HepG2 (cell line): Measurements from ENCODE around the gene GPR162. TPM values are rescaled to one million over a fixed set of nuclear protein-coding genes. Genes with fewer than 3 reads are reported as not detected.
A peak's percentile ranks its signal among the peaks of the same experiment; 100 is the strongest.

ENCODE experiments used
- ASH2L ChIP-seq: fragments of 300-600, 200-600 bp; sonication (generic); IDR thresholded peaks from 2 replicates; pipeline ENCODE4 v1.7.0; 2017; ENCODE audit warnings: low read depth, mild to moderate bottlenecking, moderate library complexity, mixed read lengths, low read length; ENCODE audit not compliant: insufficient read length
- BORCS8-MEF2B ChIP-seq: sonication (generic); formaldehyde crosslinking; IDR thresholded peaks from 2 replicates; pipeline ENCODE4 v1.8.0; 2022; ENCODE audit warnings: mild to moderate bottlenecking, missing genetic modification reagents
- ISL2 ChIP-seq: sonication (generic); formaldehyde crosslinking; IDR thresholded peaks from 2 replicates; pipeline ENCODE4 v1.5.0; 2020; ENCODE audit warnings: missing genetic modification reagents
- KDM2A ChIP-seq: sonication (generic); formaldehyde crosslinking; IDR thresholded peaks from 2 replicates; pipeline ENCODE4 v1.4.0; 2020; ENCODE audit warnings: low read depth, missing genetic modification reagents, borderline replicate concordance
- NFKB2 ChIP-seq: sonication (generic); formaldehyde crosslinking; IDR thresholded peaks from 2 replicates; pipeline ENCODE4 v1.4.0; 2020; ENCODE audit warnings: missing genetic modification reagents, borderline replicate concordance
- RFX5 ChIP-seq: IDR thresholded peaks from 2 replicates; pipeline ENCODE4 v1.6.1; 2011; ENCODE audit warnings: low read depth, low read length, improper control_type of control experiment
- ZNF280D ChIP-seq: sonication (generic); formaldehyde crosslinking; IDR thresholded peaks from 2 replicates; pipeline ENCODE4 v1.5.1; 2020; ENCODE audit warnings: mild to moderate bottlenecking, missing genetic modification reagents
- ZNF792 ChIP-seq: IDR thresholded peaks from 2 replicates; pipeline ENCODE4 v1.6.1; 2016
- polyA plus RNA-seq, 8 experiments: library from polyadenylated mRNA; depleted of rRNA in 3 of 8; stranded (reverse) in 7 of 8; unstranded in 1 of 8; fragments of >200 nt; fragmentation: Illumina TruSeq in 4 of 8; extraction: Trizol in 4 of 8; gene quantifications; 2 replicates each; pipeline versions ENCODE4 v1.2.1 to v1.2.3, GENCODE V29; 2011 to 2016; ENCODE audit warnings: low read depth in 4 of 8, missing spikeins in 1 of 8, mixed read lengths in 1 of 8; ENCODE audit not compliant: insufficient read depth in 1 of 8
- total RNA-seq, 5 experiments: library from RNA; depleted of rRNA; stranded (reverse); fragments of >200 nt; fragmentation: Illumina TruSeq; extraction: Trizol; gene quantifications; 2 replicates each; pipeline ENCODE4 v1.2.3, GENCODE V29; 2016; ENCODE audit warnings: low read depth in 1 of 5
- TF ChIP-seq, protein P1 (sequence below), 2 experiments: fragments of 450-650 bp in 1 of 2; sonication (generic) in 1 of 2; formaldehyde crosslinking in 1 of 2; IDR thresholded peaks; 2 replicates each; pipeline versions ENCODE4 v1.6.1 to v1.8.0; 2016 to 2022; ENCODE audit warnings: antibody characterized with exemption in 1 of 2, mild to moderate bottlenecking in 1 of 2, missing genetic modification reagents in 1 of 2
- TF ChIP-seq, protein P2 (sequence below): sonication (generic); formaldehyde crosslinking; IDR thresholded peaks from 2 replicates; pipeline ENCODE4 v1.4.0; 2020; ENCODE audit warnings: mild to moderate bottlenecking, missing genetic modification reagents

Gene GPR162
- total and polyA plus RNA-seq, 2 of the 13 experiments (the other 11 are each of a cell fraction or from before 2014, with no cell fraction given): 0.08 TPM; not detected in 1

- TF ChIP-seq BORCS8-MEF2B (CRISPR knock-in tag): 0 out of 2 replicates have a peak, but pooled peaks have one; percentile 43
- TF ChIP-seq ZNF792: peak; percentile 81
- TF ChIP-seq NFKB2 (CRISPR knock-in tag): peak; percentile 89; the same call in 1 of the 2 replicates
- TF ChIP-seq ISL2 (CRISPR knock-in tag): peak; percentile 16
- peak; percentile 66 for TF ChIP-seq ASH2L
- 0 out of 2 replicates have a peak, but pooled peaks have one; percentile 20 for TF ChIP-seq ZNF280D (CRISPR knock-in tag)
- peak; percentile 45; the same call in 1 of the 2 replicates for TF ChIP-seq RFX5
- TF ChIP-seq, protein P1, sequence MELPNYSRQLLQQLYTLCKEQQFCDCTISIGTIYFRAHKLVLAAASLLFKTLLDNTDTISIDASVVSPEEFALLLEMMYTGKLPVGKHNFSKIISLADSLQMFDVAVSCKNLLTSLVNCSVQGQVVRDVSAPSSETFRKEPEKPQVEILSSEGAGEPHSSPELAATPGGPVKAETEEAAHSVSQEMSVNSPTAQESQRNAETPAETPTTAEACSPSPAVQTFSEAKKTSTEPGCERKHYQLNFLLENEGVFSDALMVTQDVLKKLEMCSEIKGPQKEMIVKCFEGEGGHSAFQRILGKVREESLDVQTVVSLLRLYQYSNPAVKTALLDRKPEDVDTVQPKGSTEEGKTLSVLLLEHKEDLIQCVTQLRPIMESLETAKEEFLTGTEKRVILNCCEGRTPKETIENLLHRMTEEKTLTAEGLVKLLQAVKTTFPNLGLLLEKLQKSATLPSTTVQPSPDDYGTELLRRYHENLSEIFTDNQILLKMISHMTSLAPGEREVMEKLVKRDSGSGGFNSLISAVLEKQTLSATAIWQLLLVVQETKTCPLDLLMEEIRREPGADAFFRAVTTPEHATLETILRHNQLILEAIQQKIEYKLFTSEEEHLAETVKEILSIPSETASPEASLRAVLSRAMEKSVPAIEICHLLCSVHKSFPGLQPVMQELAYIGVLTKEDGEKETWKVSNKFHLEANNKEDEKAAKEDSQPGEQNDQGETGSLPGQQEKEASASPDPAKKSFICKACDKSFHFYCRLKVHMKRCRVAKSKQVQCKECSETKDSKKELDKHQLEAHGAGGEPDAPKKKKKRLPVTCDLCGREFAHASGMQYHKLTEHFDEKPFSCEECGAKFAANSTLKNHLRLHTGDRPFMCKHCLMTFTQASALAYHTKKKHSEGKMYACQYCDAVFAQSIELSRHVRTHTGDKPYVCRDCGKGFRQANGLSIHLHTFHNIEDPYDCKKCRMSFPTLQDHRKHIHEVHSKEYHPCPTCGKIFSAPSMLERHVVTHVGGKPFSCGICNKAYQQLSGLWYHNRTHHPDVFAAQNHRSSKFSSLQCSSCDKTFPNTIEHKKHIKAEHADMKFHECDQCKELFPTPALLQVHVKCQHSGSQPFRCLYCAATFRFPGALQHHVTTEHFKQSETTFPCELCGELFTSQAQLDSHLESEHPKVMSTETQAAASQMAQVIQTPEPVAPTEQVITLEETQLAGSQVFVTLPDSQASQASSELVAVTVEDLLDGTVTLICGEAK (IDR thresholded peaks at IDR 0.05): peak; percentile 74
- TF ChIP-seq, protein P1 (CRISPR knock-in tag; IDR thresholded peaks at IDR 0.05): peak; percentile 89
- TF ChIP-seq, protein P2, sequence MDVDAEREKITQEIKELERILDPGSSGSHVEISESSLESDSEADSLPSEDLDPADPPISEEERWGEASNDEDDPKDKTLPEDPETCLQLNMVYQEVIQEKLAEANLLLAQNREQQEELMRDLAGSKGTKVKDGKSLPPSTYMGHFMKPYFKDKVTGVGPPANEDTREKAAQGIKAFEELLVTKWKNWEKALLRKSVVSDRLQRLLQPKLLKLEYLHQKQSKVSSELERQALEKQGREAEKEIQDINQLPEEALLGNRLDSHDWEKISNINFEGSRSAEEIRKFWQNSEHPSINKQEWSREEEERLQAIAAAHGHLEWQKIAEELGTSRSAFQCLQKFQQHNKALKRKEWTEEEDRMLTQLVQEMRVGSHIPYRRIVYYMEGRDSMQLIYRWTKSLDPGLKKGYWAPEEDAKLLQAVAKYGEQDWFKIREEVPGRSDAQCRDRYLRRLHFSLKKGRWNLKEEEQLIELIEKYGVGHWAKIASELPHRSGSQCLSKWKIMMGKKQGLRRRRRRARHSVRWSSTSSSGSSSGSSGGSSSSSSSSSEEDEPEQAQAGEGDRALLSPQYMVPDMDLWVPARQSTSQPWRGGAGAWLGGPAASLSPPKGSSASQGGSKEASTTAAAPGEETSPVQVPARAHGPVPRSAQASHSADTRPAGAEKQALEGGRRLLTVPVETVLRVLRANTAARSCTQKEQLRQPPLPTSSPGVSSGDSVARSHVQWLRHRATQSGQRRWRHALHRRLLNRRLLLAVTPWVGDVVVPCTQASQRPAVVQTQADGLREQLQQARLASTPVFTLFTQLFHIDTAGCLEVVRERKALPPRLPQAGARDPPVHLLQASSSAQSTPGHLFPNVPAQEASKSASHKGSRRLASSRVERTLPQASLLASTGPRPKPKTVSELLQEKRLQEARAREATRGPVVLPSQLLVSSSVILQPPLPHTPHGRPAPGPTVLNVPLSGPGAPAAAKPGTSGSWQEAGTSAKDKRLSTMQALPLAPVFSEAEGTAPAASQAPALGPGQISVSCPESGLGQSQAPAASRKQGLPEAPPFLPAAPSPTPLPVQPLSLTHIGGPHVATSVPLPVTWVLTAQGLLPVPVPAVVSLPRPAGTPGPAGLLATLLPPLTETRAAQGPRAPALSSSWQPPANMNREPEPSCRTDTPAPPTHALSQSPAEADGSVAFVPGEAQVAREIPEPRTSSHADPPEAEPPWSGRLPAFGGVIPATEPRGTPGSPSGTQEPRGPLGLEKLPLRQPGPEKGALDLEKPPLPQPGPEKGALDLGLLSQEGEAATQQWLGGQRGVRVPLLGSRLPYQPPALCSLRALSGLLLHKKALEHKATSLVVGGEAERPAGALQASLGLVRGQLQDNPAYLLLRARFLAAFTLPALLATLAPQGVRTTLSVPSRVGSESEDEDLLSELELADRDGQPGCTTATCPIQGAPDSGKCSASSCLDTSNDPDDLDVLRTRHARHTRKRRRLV: peak; percentile 45; the same call in 1 of the 2 replicates
- TF ChIP-seq KDM2A (CRISPR knock-in tag): peak; percentile 6; the same call in 1 of the 2 replicates
Observed at GRCh38 chr12:6851921-6852650, 30.5 kb downstream of the GPR162 start, which contains the start of gene USP5 (continued).
